Tibial nerve (tissue), 4 donors: Measurements from ENCODE around the gene ADGRE2. TPM values are rescaled to one million over a fixed set of nuclear protein-coding genes. Genes with fewer than 3 reads are reported as not detected.

Source experiments
- DNase-seq, 2 donors: peaks; one replicate each; pipeline ENCODE4 v3.0.0-alpha.2; 2019; ENCODE audit warnings: low spot score in 2 of 2
- H3K27ac ChIP-seq, 4 donors: fragments of 200-600 bp; sonication (generic) in 3 of 4; one replicate each; pipeline ENCODE4 v1.5.1; 2017 to 2019; ENCODE audit warnings: mild to moderate bottlenecking in 1 of 4
- H3K27me3 ChIP-seq, 2 donors: fragments of 200-600 bp; sonication (generic) in 1 of 2; one replicate each; pipeline versions ENCODE4 v1.5.1 to v1.6.0; 2017 to 2019
- H3K36me3 ChIP-seq, 3 donors: fragments of 200-600 bp; sonication (generic); one replicate each; pipeline ENCODE4 v1.5.1; 2018 to 2019
- H3K4me1 ChIP-seq, 4 donors: fragments of 200-600 bp; sonication (generic) in 3 of 4; one replicate each; pipeline ENCODE4 v1.5.1; 2017 to 2019
- H3K4me3 ChIP-seq, 4 donors: fragments of 200-600 bp; sonication (generic) in 3 of 4; one replicate each; pipeline ENCODE4 v1.5.1; 2017 to 2019; ENCODE audit warnings: mild to moderate bottlenecking in 1 of 4, moderate library complexity in 1 of 4
- H3K9me3 ChIP-seq, 4 donors: fragments of 200-600 bp; sonication (generic) in 3 of 4; one replicate each; pipeline ENCODE4 v1.5.1; 2017 to 2019
- EP300 ChIP-seq, 2 donors: sonication (generic); formaldehyde crosslinking; IDR thresholded peaks; one replicate each; pipeline ENCODE4 v1.6.1; 2017; ENCODE audit warnings: antibody characterized with exemption in 2 of 2, mild to moderate bottlenecking in 1 of 2
- POLR2A ChIP-seq, 2 donors: fragments of 450-650 bp; IDR thresholded peaks; one replicate each; pipeline ENCODE4 v1.6.1; 2017; ENCODE audit warnings: antibody characterized with exemption in 2 of 2, mild to moderate bottlenecking in 2 of 2, moderate library complexity in 2 of 2
- WGBS, 2 donors: methylation state at CpG; one replicate each; pipeline ENCODE4 v1.1.5; 2018; 5-methylcytosine and 5-hydroxymethylcytosine counted together
- total RNA-seq, 4 donors: library from RNA; depleted of rRNA; stranded (reverse); fragments of >200 nt; gene quantifications; one replicate each; pipeline ENCODE4 v1.1.0, GENCODE V29; 2016
- TF ChIP-seq, protein P1 (sequence below), 5 experiments: fragments of 200-600 bp in 3 of 5; fragments of 450-650 bp in 2 of 5; sonication (generic) in 3 of 5; IDR thresholded peaks; one replicate each; pipeline ENCODE4 v1.5.1; 2016 to 2019; ENCODE audit warnings: antibody characterized with exemption in 5 of 5, mild to moderate bottlenecking in 3 of 5, moderate library complexity in 2 of 5

ADGRE2 gene
- total RNA-seq, 4 donors from 2014 or later, result 1.3 to 6.0 (median 4.0) TPM

GRCh38 chr19:14733574-14733973 is 44.8 kb downstream of the ADGRE2 start:
- Histone ChIP-seq H3K27ac (no peak overlapping the region), H3K27me3 (no peaks in the 10 kb centered on the region), H3K9me3 (peaks cover 0 to 47% (median 5%) of the 10 kb centered on the region in 4 donors), H3K4me3 (no peak overlapping the region), H3K36me3 (peaks cover 0 to 46% (median 0%) of the 10 kb centered on the region in 3 donors), H3K4me1 (no peaks in the 10 kb centered on the region)
- DNase-seq, result no peak
- TF ChIP-seq POLR2A (IDR thresholded peaks at IDR 0.05), result no peak
- no peak for TF ChIP-seq EP300 (IDR thresholded peaks at IDR 0.05)
- TF ChIP-seq, protein P1, sequence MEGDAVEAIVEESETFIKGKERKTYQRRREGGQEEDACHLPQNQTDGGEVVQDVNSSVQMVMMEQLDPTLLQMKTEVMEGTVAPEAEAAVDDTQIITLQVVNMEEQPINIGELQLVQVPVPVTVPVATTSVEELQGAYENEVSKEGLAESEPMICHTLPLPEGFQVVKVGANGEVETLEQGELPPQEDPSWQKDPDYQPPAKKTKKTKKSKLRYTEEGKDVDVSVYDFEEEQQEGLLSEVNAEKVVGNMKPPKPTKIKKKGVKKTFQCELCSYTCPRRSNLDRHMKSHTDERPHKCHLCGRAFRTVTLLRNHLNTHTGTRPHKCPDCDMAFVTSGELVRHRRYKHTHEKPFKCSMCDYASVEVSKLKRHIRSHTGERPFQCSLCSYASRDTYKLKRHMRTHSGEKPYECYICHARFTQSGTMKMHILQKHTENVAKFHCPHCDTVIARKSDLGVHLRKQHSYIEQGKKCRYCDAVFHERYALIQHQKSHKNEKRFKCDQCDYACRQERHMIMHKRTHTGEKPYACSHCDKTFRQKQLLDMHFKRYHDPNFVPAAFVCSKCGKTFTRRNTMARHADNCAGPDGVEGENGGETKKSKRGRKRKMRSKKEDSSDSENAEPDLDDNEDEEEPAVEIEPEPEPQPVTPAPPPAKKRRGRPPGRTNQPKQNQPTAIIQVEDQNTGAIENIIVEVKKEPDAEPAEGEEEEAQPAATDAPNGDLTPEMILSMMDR (IDR thresholded peaks at IDR 0.05), result no peak
- WGBS, 2 donors, result 85 to 100% methylated on average over 1 of the region's 1 CpG

GRCh38 chr19:14732510-14732909 is 45.9 kb downstream of the ADGRE2 start:
- Histone ChIP-seq H3K4me1 (no peaks in the 10 kb centered on the region), H3K27me3 (no peaks in the 10 kb centered on the region), H3K27ac (no peak overlapping the region), H3K36me3 (peaks cover 0 to 46% (median 0%) of the 10 kb centered on the region in 3 donors), H3K4me3 (no peak overlapping the region), H3K9me3 (peaks cover 0 to 58% (median 6%) of the 10 kb centered on the region in 4 donors)
- no peak for DNase-seq
- TF ChIP-seq, protein P1 (IDR thresholded peaks at IDR 0.05), result no peak

DNA sequence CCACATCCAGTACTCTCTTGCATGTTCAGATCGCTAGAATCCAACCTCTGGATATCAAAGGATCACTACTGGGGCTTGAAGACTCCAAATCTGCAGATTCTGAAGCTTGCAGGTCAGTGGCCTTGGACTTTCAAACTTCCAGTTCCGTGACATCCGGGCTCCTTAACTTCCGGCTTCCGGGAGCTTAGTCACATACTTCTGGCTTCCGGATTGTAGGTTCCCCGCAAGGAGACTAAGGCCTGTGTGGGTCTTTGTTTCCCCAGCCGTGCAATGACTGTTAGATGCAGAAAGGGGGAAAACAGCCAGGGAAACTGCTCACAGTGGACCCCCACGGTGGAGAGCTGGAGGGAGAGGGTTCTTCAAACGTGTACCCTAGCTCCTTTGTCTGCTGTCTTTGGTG is 47.2 kb downstream of the ADGRE2 start:
- no peaks in the 10 kb centered on the region for H3K27me3 ChIP-seq
- peaks cover 0 to 49% (median 0%) of the 10 kb centered on the region in 3 donors for H3K36me3 ChIP-seq
- no peak for TF ChIP-seq EP300 (IDR thresholded peaks at IDR 0.05)
- TF ChIP-seq, protein P1 (IDR thresholded peaks at IDR 0.05), result no peak
- no peak for TF ChIP-seq POLR2A (IDR thresholded peaks at IDR 0.05)
- 61 to 67% methylated on average over 10 of the region's 10 CpGs for WGBS, 2 donors
- no peak for DNase-seq
- peaks cover 0 to 66% (median 9%) of the 10 kb centered on the region in 4 donors for H3K9me3 ChIP-seq
- H3K27ac ChIP-seq, result no peak overlapping the region
- H3K4me3 ChIP-seq, result no peak overlapping the region
- H3K4me1 ChIP-seq, result no peaks in the 10 kb centered on the region

- 86 to 90% methylated on average over 7 of the region's 7 CpGs for WGBS, 2 donors
- Histone ChIP-seq H3K4me1 (no peaks in the 10 kb centered on the region), H3K27me3 (no peaks in the 10 kb centered on the region), H3K27ac (no peak overlapping the region), H3K9me3 (peaks cover 0 to 82% (median 19%) of the 10 kb centered on the region in 4 donors), H3K4me3 (no peak overlapping the region), H3K36me3 (peaks cover 0 to 42% (median 0%) of the 10 kb centered on the region in 3 donors)
- no peak for DNase-seq
- TF ChIP-seq, protein P1 (IDR thresholded peaks at IDR 0.05), result no peak
- TF ChIP-seq POLR2A (IDR thresholded peaks at IDR 0.05) (no peak), EP300 (IDR thresholded peaks at IDR 0.05) (no peak)
Observed at GRCh38 chr19:14728595-14728994, 49.8 kb downstream of the ADGRE2 start.

GRCh38 chr19:14722127-14722526 is 56.2 kb downstream of the ADGRE2 start:
- H3K27ac ChIP-seq, result no peak overlapping the region
- H3K4me1 ChIP-seq, result no peaks in the 10 kb centered on the region
- 74 to 79% methylated on average over 2 of the region's 2 CpGs for WGBS, 2 donors
- no peak for DNase-seq
- peaks cover 12 to 100% (median 58%) of the 10 kb centered on the region in 4 donors for H3K9me3 ChIP-seq
- no peaks in the 10 kb centered on the region for H3K27me3 ChIP-seq
- TF ChIP-seq, protein P1 (IDR thresholded peaks at IDR 0.05), result no peak
- TF ChIP-seq POLR2A (IDR thresholded peaks at IDR 0.05) (no peak), EP300 (IDR thresholded peaks at IDR 0.05) (no peak)
- H3K36me3 ChIP-seq, result peaks cover 19 to 84% (median 22%) of the 10 kb centered on the region in 3 donors
- no peak overlapping the region for H3K4me3 ChIP-seq
